GM18907 (cell line): Measurements from ENCODE around the gene KNG1.

Experiments
- ATAC-seq: cut with Tn5 transposase; IDR thresholded peaks from one replicate; pipeline ENCODE4 v1.9.1; 2021; ENCODE audit warnings: mild to moderate bottlenecking, moderate library complexity; ENCODE audit not compliant: unreplicated experiment

The KNG1 gene

GRCh38 chr3:186772701-186773417 lies 55.7 kb downstream of the KNG1 start:
- ATAC-seq, result peak; percentile 92

GRCh38 chr3:186775999-186776398 lies 58.8 kb downstream of the KNG1 start:
- no peak for ATAC-seq

GRCh38 chr3:186779204-186779603 lies 62.0 kb downstream of the KNG1 start:
- no peak for ATAC-seq

GRCh38 chr3:186782542-186783057 lies 65.4 kb downstream of the KNG1 start:
- peak; percentile 21 for ATAC-seq

GRCh38 chr3:186783058-186783730 lies 66.0 kb downstream of the KNG1 start, which contains the start of gene EIF4A2:
Gene EIF4A2 (plus strand): TSS chr3:186783577. CDS start chr3:186783611, 34 bp downstream.
- peak; percentile 71 for ATAC-seq

GRCh38 chr3:186783731-186784515 lies 66.8 kb downstream of the KNG1 start:
- peak; percentile 65 for ATAC-seq

GRCh38 chr3:186784820-186785494 lies 67.8 kb downstream of the KNG1 start:
- ATAC-seq, result no peak

- ATAC-seq, result no peak
Observed at GRCh38 chr3:186785495-186786018, 68.4 kb downstream of the KNG1 start.

- ATAC-seq, result no peak
Observed at GRCh38 chr3:186786922-186787321, 69.8 kb downstream of the KNG1 start.

- no peak for ATAC-seq
Observed at GRCh38 chr3:186787642-186788481, 70.7 kb downstream of the KNG1 start.

- ATAC-seq, result no peak
Observed at GRCh38 chr3:186788482-186789370, 71.6 kb downstream of the KNG1 start.

GRCh38 chr3:186789554-186790260 lies 72.5 kb downstream of the KNG1 start:
- ATAC-seq, result no peak

GRCh38 chr3:186790261-186790981 lies 73.3 kb downstream of the KNG1 start:
- no peak for ATAC-seq
